ENCODE measurements around the gene C16orf90. TPM values are rescaled to one million over a fixed set of nuclear protein-coding genes. Genes with fewer than 3 reads are reported as not detected.

Gene C16orf90
- total RNA-seq, 4 donors from 2014 or later, result not detected

- no peak for TF ChIP-seq CTCF (IDR thresholded peaks at IDR 0.05; ENCODE audit: low read depth)
Measured at GRCh38 chr16:3465911-3466584, 29.2 kb downstream of the C16orf90 start.

GRCh38 chr16:3465301-3465700 lies 30.0 kb downstream of the C16orf90 start:
- TF ChIP-seq CTCF (IDR thresholded peaks at IDR 0.05; ENCODE audit: low read depth), result no peak

GRCh38 chr16:3461151-3461550 lies 34.1 kb downstream of the C16orf90 start:
- TF ChIP-seq CTCF (IDR thresholded peaks at IDR 0.05; ENCODE audit: low read depth), result no peak

GRCh38 chr16:3460585-3460984 lies 34.7 kb downstream of the C16orf90 start:
- TF ChIP-seq CTCF (IDR thresholded peaks at IDR 0.05; ENCODE audit: low read depth), result no peak

- no peak for TF ChIP-seq CTCF (IDR thresholded peaks at IDR 0.05; ENCODE audit: low read depth)
Measured at GRCh38 chr16:3460121-3460520, 35.2 kb downstream of the C16orf90 start.

GRCh38 chr16:3459401-3460090 lies 35.7 kb downstream of the C16orf90 start:
- TF ChIP-seq CTCF (IDR thresholded peaks at IDR 0.05; ENCODE audit: low read depth), result no peak

- TF ChIP-seq CTCF (IDR thresholded peaks at IDR 0.05; ENCODE audit: low read depth), result no peak
Measured at GRCh38 chr16:3458852-3459361, 36.4 kb downstream of the C16orf90 start.
